KMS-11 (cell line): ENCODE data around the gene PRPF40B.

Experiments
- H2AFZ ChIP-seq: fragments of 200-600 bp; sonication (generic); 2 replicates; pipeline ENCODE4 v1.6.1; 2016; ENCODE audit warnings: antibody characterized with exemption, mixed run types, low read depth
- H3K27ac ChIP-seq: fragments of 200-600 bp; sonication (generic); 2 replicates; pipeline ENCODE4 v1.6.1; 2016; ENCODE audit warnings: mild to moderate bottlenecking, mixed run types
- H3K27me3 ChIP-seq: fragments of 200-600 bp; sonication (generic); 2 replicates; pipeline ENCODE4 v1.6.1; 2017; ENCODE audit warnings: mild to moderate bottlenecking, low read depth, mixed run types, moderate library complexity; ENCODE audit not compliant: insufficient read depth
- H3K36me3 ChIP-seq: fragments of 200-600 bp; sonication (generic); 2 replicates; pipeline ENCODE4 v1.6.1; 2017; ENCODE audit warnings: mild to moderate bottlenecking, mixed run types; ENCODE audit not compliant: insufficient read depth
- H3K4me1 ChIP-seq: fragments of 200-600 bp; sonication (generic); 2 replicates; pipeline ENCODE4 v1.6.1; 2016; ENCODE audit warnings: mild to moderate bottlenecking, low read depth, mixed run types; ENCODE audit not compliant: poor library complexity, severe bottlenecking
- H3K4me2 ChIP-seq: fragments of 200-600 bp; sonication (generic); 2 replicates; pipeline ENCODE4 v1.7.0; 2016; ENCODE audit warnings: mild to moderate bottlenecking, mixed run types
- H3K4me3 ChIP-seq: fragments of 200-600 bp; sonication (generic); IDR thresholded peaks from 2 replicates; pipeline ENCODE4 v1.6.1; 2017; ENCODE audit warnings: low read depth, low read length, mixed read lengths; ENCODE audit not compliant: insufficient read depth
- H3K79me2 ChIP-seq: fragments of 200-600 bp; sonication (generic); 2 replicates; pipeline ENCODE4 v1.6.1; 2016; ENCODE audit warnings: low read depth, mixed run types; ENCODE audit not compliant: insufficient read depth
- H3K9ac ChIP-seq: fragments of 200-600 bp; sonication (generic); 2 replicates; pipeline ENCODE4 v1.6.1; 2016; ENCODE audit warnings: mild to moderate bottlenecking, mixed run types
- H4K20me1 ChIP-seq: fragments of 200-600 bp; sonication (generic); 2 replicates; pipeline ENCODE4 v1.6.1; 2016; ENCODE audit warnings: mild to moderate bottlenecking, mixed run types; ENCODE audit not compliant: insufficient read depth
- CTCF ChIP-seq: fragments of 200-600 bp; sonication (generic); conservative IDR thresholded peaks from 2 replicates; pipeline ENCODE4 v1.6.1; 2017; ENCODE audit warnings: low read depth, mild to moderate bottlenecking, antibody characterized with exemption, low read length, moderate library complexity, mixed read lengths

The PRPF40B gene

GRCh38 chr12:49632401-49632800 is 9.0 kb downstream of the PRPF40B start:
- Histone ChIP-seq H3K79me2 (no peaks in the 10 kb centered on the region), H3K27ac (no peak overlapping the region), H2AFZ (no peak overlapping the region), H3K4me2 (no peak overlapping the region), H3K4me3 (no peak overlapping the region), H3K9ac (no peak overlapping the region), H4K20me1 (no peaks in the 10 kb centered on the region), H3K27me3 (no peaks in the 10 kb centered on the region), H3K36me3 (no peaks in the 10 kb centered on the region), H3K4me1 (peaks cover 11% of the 10 kb centered on the region)
- no peak for TF ChIP-seq CTCF

GRCh38 chr12:49632986-49633702 is 9.8 kb downstream of the PRPF40B start:
- Histone ChIP-seq H3K4me3 (no peak overlapping the region), H3K27me3 (no peaks in the 10 kb centered on the region), H2AFZ (no peak overlapping the region), H3K4me2 (no peak overlapping the region), H3K4me1 (peaks cover 12% of the 10 kb centered on the region), H3K27ac (no peak overlapping the region), H3K79me2 (no peaks in the 10 kb centered on the region), H3K9ac (no peak overlapping the region), H4K20me1 (no peaks in the 10 kb centered on the region), H3K36me3 (no peaks in the 10 kb centered on the region)
- no peak for TF ChIP-seq CTCF

- Histone ChIP-seq H3K4me3 (no peak overlapping the region), H3K9ac (no peak overlapping the region), H4K20me1 (no peaks in the 10 kb centered on the region), H3K79me2 (no peaks in the 10 kb centered on the region), H2AFZ (no peak overlapping the region), H3K4me2 (no peak overlapping the region), H3K27me3 (no peaks in the 10 kb centered on the region), H3K27ac (no peak overlapping the region), H3K36me3 (no peaks in the 10 kb centered on the region), H3K4me1 (peaks cover 12% of the 10 kb centered on the region)
- TF ChIP-seq CTCF: no peak
Observed at GRCh38 chr12:49633703-49634345, 10.5 kb downstream of the PRPF40B start.

GRCh38 chr12:49635036-49635435 is 11.7 kb downstream of the PRPF40B start:
- no peak for TF ChIP-seq CTCF

More at GRCh38 chr12:49635036-49635435, 11.7 kb downstream of the PRPF40B start:
- Histone ChIP-seq H3K27me3 (no peaks in the 10 kb centered on the region), H3K4me2 (no peak overlapping the region), H3K79me2 (no peaks in the 10 kb centered on the region), H3K9ac (no peak overlapping the region), H3K27ac (no peak overlapping the region), H3K36me3 (no peaks in the 10 kb centered on the region), H4K20me1 (no peaks in the 10 kb centered on the region), H3K4me3 (no peak overlapping the region), H2AFZ (no peak overlapping the region), H3K4me1 (peaks cover 12% of the 10 kb centered on the region)
